NCI-H748 (cell line): ENCODE data around the gene DPYSL5.

Source experiments
- DNase-seq: peaks from one replicate; lab custom pipeline; 2025; ENCODE audit not compliant: unreplicated experiment; lab: John Stamatoyannopoulos, UW

The DPYSL5 gene

GRCh38 chr2:26924731-26925099 is 76.8 kb downstream of the DPYSL5 start:
- DNase-seq: no peak

- DNase-seq: no peak
These were observed 77.3 kb downstream of the DPYSL5 start for GRCh38 chr2:26925100-26925791.

- DNase-seq: no peak
These were observed 79.3 kb downstream of the DPYSL5 start for GRCh38 chr2:26927221-26927620.

GRCh38 chr2:26932974-26933373 is 85.0 kb downstream of the DPYSL5 start:
- no peak for DNase-seq

- DNase-seq: no peak
These were observed 85.8 kb downstream of the DPYSL5 start for GRCh38 chr2:26933431-26934334.

- DNase-seq: no peak
These were observed 86.4 kb downstream of the DPYSL5 start for GRCh38 chr2:26934335-26934724.

GRCh38 chr2:26934985-26935384 is 87.1 kb downstream of the DPYSL5 start:
- DNase-seq: no peak

GRCh38 chr2:26936855-26937254 is 88.9 kb downstream of the DPYSL5 start:
- DNase-seq: no peak

- no peak for DNase-seq
These were observed 90.6 kb downstream of the DPYSL5 start for GRCh38 chr2:26938399-26939118.

GRCh38 chr2:26940001-26940400 is 92.1 kb downstream of the DPYSL5 start:
- DNase-seq: no peak

GRCh38 chr2:26941486-26941885 is 93.6 kb downstream of the DPYSL5 start:
- no peak for DNase-seq

- peak; percentile 51 for DNase-seq
These were observed 94.8 kb downstream of the DPYSL5 start for GRCh38 chr2:26942543-26943295.

GRCh38 chr2:26945991-26946750 is 98.2 kb downstream of the DPYSL5 start:
- no peak for DNase-seq

GRCh38 chr2:26946841-26947784 is 99.2 kb downstream of the DPYSL5 start:
- no peak for DNase-seq

GRCh38 chr2:26948800-26949199 is 100.9 kb downstream of the DPYSL5 start:
- no peak for DNase-seq

GRCh38 chr2:26950246-26950645 is 102.3 kb downstream of the DPYSL5 start:
- DNase-seq: no peak

GRCh38 chr2:26951236-26951635 is 103.3 kb downstream of the DPYSL5 start:
- no peak for DNase-seq

GRCh38 chr2:26952374-26952773 is 104.4 kb downstream of the DPYSL5 start:
- DNase-seq: no peak

GRCh38 chr2:26954135-26954534 is 106.2 kb downstream of the DPYSL5 start:
- DNase-seq: no peak
